HUES48 (cell line): Measurements from ENCODE around the gene HSF4.

Experiments used
- H3K27ac ChIP-seq: one replicate; pipeline ENCODE4 v1.7.0; 2013; ENCODE audit warnings: low read depth, low read length, inconsistent platforms
- H3K27me3 ChIP-seq: 2 replicates; pipeline ENCODE4 v1.6.1; 2013; ENCODE audit warnings: mild to moderate bottlenecking, low read length; ENCODE audit not compliant: control insufficient read depth, insufficient read depth
- H3K36me3 ChIP-seq: 2 replicates; pipeline ENCODE4 v1.6.1; 2013; ENCODE audit warnings: low read length; ENCODE audit not compliant: control insufficient read depth, insufficient read depth
- H3K4me1 ChIP-seq: 2 replicates; pipeline ENCODE4 v1.6.1; 2013; ENCODE audit warnings: mild to moderate bottlenecking, low read length; ENCODE audit not compliant: control insufficient read depth, insufficient read depth
- H3K4me3 ChIP-seq: 2 replicates; pipeline ENCODE4 v1.5.1; 2013; ENCODE audit warnings: mild to moderate bottlenecking, low read depth, low read length
- H3K9ac ChIP-seq: 2 replicates; pipeline ENCODE4 v1.6.1; 2013; ENCODE audit warnings: mild to moderate bottlenecking, low read depth, low read length, moderate library complexity
- H3K9me3 ChIP-seq: 2 replicates; pipeline ENCODE4 v1.6.1; 2013; ENCODE audit warnings: low read length; ENCODE audit not compliant: control insufficient read depth, insufficient read depth

Gene HSF4

GRCh38 chr16:67215706-67216105 is 51.2 kb downstream of the HSF4 start:
- no peak overlapping the region for H3K4me3 ChIP-seq
- H3K4me1 ChIP-seq: no peaks in the 10 kb centered on the region
- no peak overlapping the region for H3K27ac ChIP-seq
- H3K27me3 ChIP-seq: peaks cover 8% of the 10 kb centered on the region
- H3K9me3 ChIP-seq: no peaks in the 10 kb centered on the region
- H3K9ac ChIP-seq: no peak overlapping the region
- H3K36me3 ChIP-seq: no peaks in the 10 kb centered on the region

- Histone ChIP-seq H3K4me3 (no peak overlapping the region), H3K9me3 (no peaks in the 10 kb centered on the region), H3K36me3 (no peaks in the 10 kb centered on the region), H3K27me3 (peaks cover 4% of the 10 kb centered on the region), H3K9ac (no peak overlapping the region), H3K27ac (no peak overlapping the region), H3K4me1 (no peaks in the 10 kb centered on the region)
Measured at GRCh38 chr16:67216612-67217490, 52.3 kb downstream of the HSF4 start.
